GM23338 (cell line): Measurements from ENCODE around the gene DIRAS2. TPM values are rescaled to one million over a fixed set of nuclear protein-coding genes. Genes with fewer than 3 reads are reported as not detected.
A peak's percentile ranks its signal among the peaks of the same experiment; 100 is the strongest.

Experiments used
- ATAC-seq: fragments of 200-7000 bp; cut with Tn5 transposase; 3 replicates; pipeline ENCODE4 v1.9.1; 2020
- DNase-seq: peaks from one replicate; pipeline ENCODE4 v3.0.0-alpha.2; 2015; ENCODE audit warnings: low spot score
- H2AFZ ChIP-seq: fragments of 200-600 bp; sonication (generic); 2 replicates; pipeline ENCODE4 v1.8.0; 2016; ENCODE audit warnings: antibody characterized with exemption, mild to moderate bottlenecking, moderate library complexity
- H3F3A ChIP-seq: fragments of 200-600 bp; sonication (generic); replicated peaks from 2 replicates; pipeline ENCODE4 v1.8.0; 2017; ENCODE audit warnings: antibody characterized with exemption, mixed run types, low read depth
- H3K27ac ChIP-seq: fragments of 200-600 bp; sonication (generic); 2 replicates; pipeline ENCODE4 v1.6.1; 2016; ENCODE audit warnings: low read depth
- H3K27me3 ChIP-seq: fragments of 200-600 bp; sonication (generic); 2 replicates; pipeline ENCODE4 v1.8.0; 2016; ENCODE audit warnings: mild to moderate bottlenecking, mixed run types, moderate library complexity; ENCODE audit not compliant: insufficient read depth
- H3K36me3 ChIP-seq: fragments of 200-600 bp; sonication (generic); 2 replicates; pipeline ENCODE4 v1.8.0; 2016; ENCODE audit warnings: mild to moderate bottlenecking; ENCODE audit not compliant: insufficient read depth
- H3K4me1 ChIP-seq: fragments of 200-600 bp; sonication (generic); 2 replicates; pipeline ENCODE4 v1.8.0; 2016; ENCODE audit warnings: mild to moderate bottlenecking, moderate library complexity; ENCODE audit not compliant: insufficient read depth
- H3K4me2 ChIP-seq: fragments of 200-600 bp; sonication (generic); 2 replicates; pipeline ENCODE4 v1.7.1; 2017; ENCODE audit warnings: mixed run types
- H3K4me3 ChIP-seq: fragments of 200-600 bp; sonication (generic); 2 replicates; pipeline ENCODE4 v1.6.1; 2016; ENCODE audit warnings: mixed run types
- H3K79me2 ChIP-seq: fragments of 200-600 bp; sonication (generic); replicated peaks from 2 replicates; pipeline ENCODE4 v1.8.0; 2017; ENCODE audit warnings: mild to moderate bottlenecking; ENCODE audit not compliant: insufficient read depth
- H3K9me2 ChIP-seq: fragments of 200-600 bp; sonication (generic); 2 replicates; pipeline ENCODE4 v1.8.0; 2017; ENCODE audit not compliant: insufficient read depth
- H4K20me1 ChIP-seq: fragments of 200-600 bp; sonication (generic); replicated peaks from 2 replicates; pipeline ENCODE4 v1.8.0; 2017; ENCODE audit warnings: mild to moderate bottlenecking; ENCODE audit not compliant: insufficient read depth
- H3K27ac Mint-ChIP-seq: 2 replicates; pipeline ENCODE4 v1.8.0; 2020; ENCODE audit warnings: inconsistent platforms, mild to moderate bottlenecking, moderate library complexity, mixed read lengths
- H3K27me3 Mint-ChIP-seq: 3 replicates; pipeline ENCODE4 v1.8.0; 2022; ENCODE audit warnings: low read depth, mild to moderate bottlenecking, moderate library complexity, mixed read lengths, inconsistent platforms; ENCODE audit not compliant: insufficient read depth, poor library complexity
- H3K36me3 Mint-ChIP-seq: 3 replicates; pipeline ENCODE4 v1.8.0; 2021; ENCODE audit warnings: low read depth, mild to moderate bottlenecking, inconsistent platforms, moderate library complexity, mixed read lengths
- H3K4me1 Mint-ChIP-seq: 3 replicates; pipeline ENCODE4 v1.8.0; 2020; ENCODE audit warnings: mild to moderate bottlenecking, inconsistent platforms, mixed read lengths
- H3K4me3 Mint-ChIP-seq: 3 replicates; pipeline ENCODE4 v1.8.0; 2021; ENCODE audit warnings: moderate library complexity, mild to moderate bottlenecking, inconsistent platforms, mixed read lengths
- H3K9me3 Mint-ChIP-seq: 3 replicates; pipeline ENCODE4 v1.8.0; 2020; ENCODE audit warnings: moderate library complexity, mild to moderate bottlenecking, inconsistent platforms, mixed read lengths
- EZH2 ChIP-seq: fragments of 200-600 bp; sonication (generic); IDR thresholded peaks from one replicate; pipeline ENCODE4 v1.8.0; 2017; ENCODE audit warnings: antibody characterized with exemption, mild to moderate bottlenecking, low read depth; ENCODE audit not compliant: unreplicated experiment
- EZH2phosphoT487 ChIP-seq: fragments of 200-600 bp; sonication (generic); IDR thresholded peaks from one replicate; pipeline ENCODE4 v1.8.1; 2018; ENCODE audit warnings: antibody characterized with exemption; ENCODE audit not compliant: unreplicated experiment
- JUNB ChIP-seq: IDR thresholded peaks from one replicate; pipeline ENCODE4 v1.6.1; 2016; ENCODE audit warnings: antibody characterized with exemption; ENCODE audit not compliant: unreplicated experiment
- NANOG ChIP-seq: IDR thresholded peaks from 2 replicates; pipeline ENCODE4 v1.6.1; 2016; ENCODE audit warnings: antibody characterized with exemption, borderline replicate concordance
- POLR2AphosphoS5 ChIP-seq: IDR thresholded peaks from 2 replicates; pipeline ENCODE4 v1.6.1; 2016; ENCODE audit warnings: antibody characterized with exemption, low read depth
- REST ChIP-seq: IDR thresholded peaks from one replicate; pipeline ENCODE4 v1.6.1; 2018; ENCODE audit warnings: antibody characterized with exemption; ENCODE audit not compliant: unreplicated experiment
- STAT1 ChIP-seq: IDR thresholded peaks from one replicate; pipeline ENCODE4 v1.6.1; 2016; ENCODE audit warnings: antibody characterized with exemption; ENCODE audit not compliant: unreplicated experiment
- ZNF114 ChIP-seq: fragments of 250-450 bp; sonication (Bioruptor Pico); IDR thresholded peaks from 2 replicates; pipeline ENCODE4 v1.5.0; 2020; ENCODE audit warnings: mild to moderate bottlenecking, moderate library complexity
- polyA plus RNA-seq: library from polyadenylated mRNA; unstranded; fragments of >200 nt; fragmentation: Nextera tagmentation; extraction: Ambion mirVana; gene quantifications from 2 replicates; pipeline ENCODE4 v1.2.1, GENCODE V29; 2016
- total RNA-seq: library from RNA; depleted of rRNA; stranded (reverse); fragments of >200 nt; shearing (Covaris generic); gene quantifications from 2 replicates; pipeline ENCODE4 v1.2.3, GENCODE V29; 2014
- TF ChIP-seq, protein P1 (sequence below): fragments of 250-450 bp; sonication (Bioruptor Pico); IDR thresholded peaks from 2 replicates; pipeline ENCODE4 v1.5.0; 2020; ENCODE audit warnings: mild to moderate bottlenecking, moderate library complexity
- TF ChIP-seq, protein P2 (sequence below), 2 experiments: fragments of 200-600 bp in 1 of 2; sonication (generic) in 1 of 2; conservative IDR thresholded peaks; 2 replicates each; pipeline versions ENCODE4 v1.5.1 to v1.6.1; 2016 to 2017; ENCODE audit warnings: antibody characterized with exemption in 2 of 2, low read depth in 2 of 2, mild to moderate bottlenecking in 2 of 2, moderate library complexity in 1 of 2
- TF ChIP-seq, protein P3 (sequence below): IDR thresholded peaks from 2 replicates; pipeline ENCODE4 v1.6.1; 2016; ENCODE audit warnings: antibody characterized with exemption

Gene DIRAS2
- total and polyA plus RNA-seq, 2 experiments from 2014 or later, result 0.13 to 0.28 TPM

DNA sequence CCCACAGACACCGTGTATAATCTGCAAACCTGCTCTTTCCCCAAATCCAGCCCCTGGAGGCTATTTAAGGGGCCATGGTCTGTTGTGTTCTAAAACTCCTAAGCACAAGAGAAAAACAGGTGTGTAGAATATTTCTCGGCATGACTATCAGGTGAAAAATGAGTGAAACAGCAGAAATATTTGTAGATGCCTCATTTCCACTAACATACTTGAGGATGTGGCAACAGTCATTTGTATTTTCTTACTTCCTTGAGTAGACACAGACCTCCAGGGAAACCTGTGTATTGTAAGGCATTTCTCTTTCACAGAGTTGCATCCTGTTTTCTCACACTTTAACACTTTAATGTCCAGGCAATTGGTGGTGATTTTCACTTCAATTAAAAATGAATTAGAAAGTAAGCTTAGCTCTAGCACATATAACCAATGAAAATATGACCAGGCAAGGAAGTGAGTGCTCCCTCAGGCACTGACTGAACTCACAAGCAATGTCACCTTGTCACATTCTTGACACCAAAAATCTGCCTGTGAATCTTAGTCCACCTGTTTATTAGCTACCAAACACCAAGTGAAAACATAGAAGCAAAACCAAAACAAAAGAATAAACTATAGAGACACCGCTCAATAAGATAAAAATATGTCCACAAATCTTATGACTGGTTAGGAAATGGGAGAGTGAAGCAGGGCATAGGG, 64.4 kb downstream of the DIRAS2 start:
- H3K27me3 ChIP-seq, result no peaks in the 10 kb centered on the region
- H3K4me3 Mint-ChIP-seq, result no peak overlapping the region
- peak; percentile 2 for DNase-seq

More for the DNA sequence above, 64.4 kb downstream of the DIRAS2 start:
- Mint-ChIP-seq H3K36me3 (no peaks in the 10 kb centered on the region), H3K4me1 (peaks cover 9% of the 10 kb centered on the region; the same call in 2 of the 3 replicates), H3K9me3 (no peaks in the 10 kb centered on the region), H3K27ac (peak overlapping the region; percentile 77), H3K27me3 (no peaks in the 10 kb centered on the region)
- TF ChIP-seq EZH2 (no peak), ZNF114 (CRISPR knock-in tag) (no peak), JUNB (no peak), EZH2phosphoT487 (no peak), STAT1 (no peak), POLR2AphosphoS5 (no peak), NANOG (no peak), REST (no peak)
- TF ChIP-seq, protein P1, sequence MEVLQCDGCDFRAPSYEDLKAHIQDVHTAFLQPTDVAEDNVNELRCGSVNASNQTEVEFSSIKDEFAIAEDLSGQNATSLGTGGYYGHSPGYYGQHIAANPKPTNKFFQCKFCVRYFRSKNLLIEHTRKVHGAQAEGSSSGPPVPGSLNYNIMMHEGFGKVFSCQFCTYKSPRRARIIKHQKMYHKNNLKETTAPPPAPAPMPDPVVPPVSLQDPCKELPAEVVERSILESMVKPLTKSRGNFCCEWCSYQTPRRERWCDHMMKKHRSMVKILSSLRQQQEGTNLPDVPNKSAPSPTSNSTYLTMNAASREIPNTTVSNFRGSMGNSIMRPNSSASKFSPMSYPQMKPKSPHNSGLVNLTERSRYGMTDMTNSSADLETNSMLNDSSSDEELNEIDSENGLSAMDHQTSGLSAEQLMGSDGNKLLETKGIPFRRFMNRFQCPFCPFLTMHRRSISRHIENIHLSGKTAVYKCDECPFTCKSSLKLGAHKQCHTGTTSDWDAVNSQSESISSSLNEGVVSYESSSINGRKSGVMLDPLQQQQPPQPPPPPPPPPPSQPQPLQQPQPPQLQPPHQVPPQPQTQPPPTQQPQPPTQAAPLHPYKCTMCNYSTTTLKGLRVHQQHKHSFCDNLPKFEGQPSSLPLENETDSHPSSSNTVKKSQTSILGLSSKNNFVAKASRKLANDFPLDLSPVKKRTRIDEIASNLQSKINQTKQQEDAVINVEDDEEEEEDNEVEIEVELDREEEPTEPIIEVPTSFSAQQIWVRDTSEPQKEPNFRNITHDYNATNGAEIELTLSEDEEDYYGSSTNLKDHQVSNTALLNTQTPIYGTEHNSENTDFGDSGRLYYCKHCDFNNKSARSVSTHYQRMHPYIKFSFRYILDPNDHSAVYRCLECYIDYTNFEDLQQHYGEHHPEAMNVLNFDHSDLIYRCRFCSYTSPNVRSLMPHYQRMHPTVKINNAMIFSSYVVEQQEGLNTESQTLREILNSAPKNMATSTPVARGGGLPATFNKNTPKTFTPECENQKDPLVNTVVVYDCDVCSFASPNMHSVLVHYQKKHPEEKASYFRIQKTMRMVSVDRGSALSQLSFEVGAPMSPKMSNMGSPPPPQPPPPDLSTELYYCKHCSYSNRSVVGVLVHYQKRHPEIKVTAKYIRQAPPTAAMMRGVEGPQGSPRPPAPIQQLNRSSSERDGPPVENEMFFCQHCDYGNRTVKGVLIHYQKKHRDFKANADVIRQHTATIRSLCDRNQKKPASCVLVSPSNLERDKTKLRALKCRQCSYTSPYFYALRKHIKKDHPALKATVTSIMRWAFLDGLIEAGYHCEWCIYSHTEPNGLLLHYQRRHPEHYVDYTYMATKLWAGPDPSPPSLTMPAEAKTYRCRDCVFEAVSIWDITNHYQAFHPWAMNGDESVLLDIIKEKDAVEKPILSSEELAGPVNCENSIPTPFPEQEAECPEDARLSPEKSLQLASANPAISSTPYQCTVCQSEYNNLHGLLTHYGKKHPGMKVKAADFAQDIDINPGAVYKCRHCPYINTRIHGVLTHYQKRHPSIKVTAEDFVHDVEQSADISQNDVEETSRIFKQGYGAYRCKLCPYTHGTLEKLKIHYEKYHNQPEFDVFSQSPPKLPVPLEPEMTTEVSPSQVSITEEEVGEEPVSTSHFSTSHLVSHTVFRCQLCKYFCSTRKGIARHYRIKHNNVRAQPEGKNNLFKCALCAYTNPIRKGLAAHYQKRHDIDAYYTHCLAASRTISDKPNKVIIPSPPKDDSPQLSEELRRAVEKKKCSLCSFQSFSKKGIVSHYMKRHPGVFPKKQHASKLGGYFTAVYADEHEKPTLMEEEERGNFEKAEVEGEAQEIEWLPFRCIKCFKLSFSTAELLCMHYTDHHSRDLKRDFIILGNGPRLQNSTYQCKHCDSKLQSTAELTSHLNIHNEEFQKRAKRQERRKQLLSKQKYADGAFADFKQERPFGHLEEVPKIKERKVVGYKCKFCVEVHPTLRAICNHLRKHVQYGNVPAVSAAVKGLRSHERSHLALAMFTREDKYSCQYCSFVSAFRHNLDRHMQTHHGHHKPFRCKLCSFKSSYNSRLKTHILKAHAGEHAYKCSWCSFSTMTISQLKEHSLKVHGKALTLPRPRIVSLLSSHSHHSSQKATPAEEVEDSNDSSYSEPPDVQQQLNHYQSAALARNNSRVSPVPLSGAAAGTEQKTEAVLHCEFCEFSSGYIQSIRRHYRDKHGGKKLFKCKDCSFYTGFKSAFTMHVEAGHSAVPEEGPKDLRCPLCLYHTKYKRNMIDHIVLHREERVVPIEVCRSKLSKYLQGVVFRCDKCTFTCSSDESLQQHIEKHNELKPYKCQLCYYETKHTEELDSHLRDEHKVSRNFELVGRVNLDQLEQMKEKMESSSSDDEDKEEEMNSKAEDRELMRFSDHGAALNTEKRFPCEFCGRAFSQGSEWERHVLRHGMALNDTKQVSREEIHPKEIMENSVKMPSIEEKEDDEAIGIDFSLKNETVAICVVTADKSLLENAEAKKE, result no peak
- TF ChIP-seq, protein P2, sequence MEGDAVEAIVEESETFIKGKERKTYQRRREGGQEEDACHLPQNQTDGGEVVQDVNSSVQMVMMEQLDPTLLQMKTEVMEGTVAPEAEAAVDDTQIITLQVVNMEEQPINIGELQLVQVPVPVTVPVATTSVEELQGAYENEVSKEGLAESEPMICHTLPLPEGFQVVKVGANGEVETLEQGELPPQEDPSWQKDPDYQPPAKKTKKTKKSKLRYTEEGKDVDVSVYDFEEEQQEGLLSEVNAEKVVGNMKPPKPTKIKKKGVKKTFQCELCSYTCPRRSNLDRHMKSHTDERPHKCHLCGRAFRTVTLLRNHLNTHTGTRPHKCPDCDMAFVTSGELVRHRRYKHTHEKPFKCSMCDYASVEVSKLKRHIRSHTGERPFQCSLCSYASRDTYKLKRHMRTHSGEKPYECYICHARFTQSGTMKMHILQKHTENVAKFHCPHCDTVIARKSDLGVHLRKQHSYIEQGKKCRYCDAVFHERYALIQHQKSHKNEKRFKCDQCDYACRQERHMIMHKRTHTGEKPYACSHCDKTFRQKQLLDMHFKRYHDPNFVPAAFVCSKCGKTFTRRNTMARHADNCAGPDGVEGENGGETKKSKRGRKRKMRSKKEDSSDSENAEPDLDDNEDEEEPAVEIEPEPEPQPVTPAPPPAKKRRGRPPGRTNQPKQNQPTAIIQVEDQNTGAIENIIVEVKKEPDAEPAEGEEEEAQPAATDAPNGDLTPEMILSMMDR (conservative IDR thresholded peaks at IDR 0.05; ENCODE audit: low read depth in 2 of 2), result no peak
- TF ChIP-seq, protein P3, sequence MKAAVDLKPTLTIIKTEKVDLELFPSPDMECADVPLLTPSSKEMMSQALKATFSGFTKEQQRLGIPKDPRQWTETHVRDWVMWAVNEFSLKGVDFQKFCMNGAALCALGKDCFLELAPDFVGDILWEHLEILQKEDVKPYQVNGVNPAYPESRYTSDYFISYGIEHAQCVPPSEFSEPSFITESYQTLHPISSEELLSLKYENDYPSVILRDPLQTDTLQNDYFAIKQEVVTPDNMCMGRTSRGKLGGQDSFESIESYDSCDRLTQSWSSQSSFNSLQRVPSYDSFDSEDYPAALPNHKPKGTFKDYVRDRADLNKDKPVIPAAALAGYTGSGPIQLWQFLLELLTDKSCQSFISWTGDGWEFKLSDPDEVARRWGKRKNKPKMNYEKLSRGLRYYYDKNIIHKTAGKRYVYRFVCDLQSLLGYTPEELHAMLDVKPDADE, result no peak
- no peak overlapping the region for H3K4me3 ChIP-seq
- peaks cover 4% of the 10 kb centered on the region; the same call in 1 of the 2 replicates for H3K9me2 ChIP-seq
- no peaks in the 10 kb centered on the region for H3K36me3 ChIP-seq
- peaks cover 6% of the 10 kb centered on the region; the same call in 1 of the 2 replicates for H3K4me1 ChIP-seq
- no peaks in the 10 kb centered on the region for H4K20me1 ChIP-seq
- no peaks in the 10 kb centered on the region for H3F3A ChIP-seq
- ATAC-seq, result no peak
- no peaks in the 10 kb centered on the region for H3K79me2 ChIP-seq
- H2AFZ ChIP-seq, result peak overlapping the region; percentile 84; the same call in 1 of the 2 replicates
- 0 out of 2 replicates have a peak overlapping the region, but pooled peaks have one; percentile 36 for H3K4me2 ChIP-seq
- H3K27ac ChIP-seq, result no peak overlapping the region
